Measurements from ENCODE around the gene ZNF660. TPM values are rescaled to one million over a fixed set of nuclear protein-coding genes. Genes with fewer than 3 reads are reported as not detected.
"Not testable (repeated sequence)": the region's sequence is repeated elsewhere in the genome, so short reads cannot be mapped to it uniquely, and the experiment has no call there.

Gene ZNF660
- polyA plus RNA-seq (ENCODE audit: insufficient read length in 4 of 4) = 10 to 100 TPM in 3 of 4 donors, 1 to 10 TPM in 1; 8.8 to 15.7 (median 10.9) TPM

- DNase-seq (ENCODE audit: low read depth in 4 of 4, low spot score in 3 of 4) = peak; percentile 71 to 87 (median 76)
These were observed at the start of gene ZNF660 for GRCh38 chr3:44584646-44585501. Gene ZNF660 (plus strand): TSS chr3:44584964. CDS start chr3:44594194, 9,230 bp downstream.

GRCh38 chr3:44535364-44535763, 49.4 kb upstream of the ZNF660 start:
- no peak for DNase-seq (ENCODE audit: low read depth in 4 of 4, low spot score in 3 of 4)

GRCh38 chr3:44544811-44545210, 40.0 kb upstream of the ZNF660 start:
- not testable (repeated sequence) for DNase-seq (ENCODE audit: low read depth in 4 of 4, low spot score in 3 of 4)

- peak; percentile 29 to 60 (median 52) for DNase-seq (ENCODE audit: low read depth in 4 of 4, low spot score in 3 of 4)
These were observed 29.9 kb upstream of the ZNF660 start, which contains the start of gene ZKSCAN7 for GRCh38 chr3:44554626-44555592. Gene ZKSCAN7 (plus strand): TSS chr3:44555193. CDS start chr3:44557048, 1,855 bp downstream.

GRCh38 chr3:44555723-44556122, 29.0 kb upstream of the ZNF660 start:
- no peak for DNase-seq (ENCODE audit: low read depth in 4 of 4, low spot score in 3 of 4)

GRCh38 chr3:44557074-44557473, 27.7 kb upstream of the ZNF660 start:
- DNase-seq (ENCODE audit: low read depth in 4 of 4, low spot score in 3 of 4) = no peak

GRCh38 chr3:44561076-44561475, 23.7 kb upstream of the ZNF660 start:
- no peak for DNase-seq (ENCODE audit: low read depth in 4 of 4, low spot score in 3 of 4)

- DNase-seq (ENCODE audit: low read depth in 4 of 4, low spot score in 3 of 4) = no peak
These were observed 22.6 kb upstream of the ZNF660 start for GRCh38 chr3:44562147-44562546.

GRCh38 chr3:44568561-44568960, 16.2 kb upstream of the ZNF660 start:
- no peak for DNase-seq (ENCODE audit: low read depth in 4 of 4, low spot score in 3 of 4)

GRCh38 chr3:44571024-44571423, 13.7 kb upstream of the ZNF660 start:
- no peak for DNase-seq (ENCODE audit: low read depth in 4 of 4, low spot score in 3 of 4)

- no peak for DNase-seq (ENCODE audit: low read depth in 4 of 4, low spot score in 3 of 4)
These were observed 8.2 kb upstream of the ZNF660 start for GRCh38 chr3:44576613-44577012.

GRCh38 chr3:44577354-44577952, 7.3 kb upstream of the ZNF660 start:
- DNase-seq (ENCODE audit: low read depth in 4 of 4, low spot score in 3 of 4) = not testable (repeated sequence)

- not testable (repeated sequence) for DNase-seq (ENCODE audit: low read depth in 4 of 4, low spot score in 3 of 4)
These were observed 6.4 kb upstream of the ZNF660 start for GRCh38 chr3:44578316-44578715.

- DNase-seq (ENCODE audit: low read depth in 4 of 4, low spot score in 3 of 4) = not testable (repeated sequence)
These were observed 5.7 kb upstream of the ZNF660 start for GRCh38 chr3:44578924-44579515.

GRCh38 chr3:44579749-44580148, 5.0 kb upstream of the ZNF660 start:
- DNase-seq (ENCODE audit: low read depth in 4 of 4, low spot score in 3 of 4) = not testable (repeated sequence)

- DNase-seq (ENCODE audit: low read depth in 4 of 4, low spot score in 3 of 4) = not testable (repeated sequence)
These were observed 3.8 kb upstream of the ZNF660 start for GRCh38 chr3:44580971-44581370.

GRCh38 chr3:44596621-44597020, 11.9 kb downstream of the ZNF660 start:
- DNase-seq (ENCODE audit: low read depth in 4 of 4, low spot score in 3 of 4) = no peak

- no peak for DNase-seq (ENCODE audit: low read depth in 4 of 4, low spot score in 3 of 4)
These were observed 17.0 kb downstream of the ZNF660 start for GRCh38 chr3:44601749-44602148.

GRCh38 chr3:44612678-44613077, 27.9 kb downstream of the ZNF660 start:
- no peak for DNase-seq (ENCODE audit: low read depth in 4 of 4, low spot score in 3 of 4)
